Measurements from ENCODE around the gene ASH1L. TPM values are rescaled to one million over a fixed set of nuclear protein-coding genes. Genes with fewer than 3 reads are reported as not detected.
A peak's percentile ranks its signal among the peaks of the same experiment; 100 is the strongest.

The ASH1L gene
- total RNA-seq, 1 donor from 2014 or later: 90.6 TPM

DNA sequence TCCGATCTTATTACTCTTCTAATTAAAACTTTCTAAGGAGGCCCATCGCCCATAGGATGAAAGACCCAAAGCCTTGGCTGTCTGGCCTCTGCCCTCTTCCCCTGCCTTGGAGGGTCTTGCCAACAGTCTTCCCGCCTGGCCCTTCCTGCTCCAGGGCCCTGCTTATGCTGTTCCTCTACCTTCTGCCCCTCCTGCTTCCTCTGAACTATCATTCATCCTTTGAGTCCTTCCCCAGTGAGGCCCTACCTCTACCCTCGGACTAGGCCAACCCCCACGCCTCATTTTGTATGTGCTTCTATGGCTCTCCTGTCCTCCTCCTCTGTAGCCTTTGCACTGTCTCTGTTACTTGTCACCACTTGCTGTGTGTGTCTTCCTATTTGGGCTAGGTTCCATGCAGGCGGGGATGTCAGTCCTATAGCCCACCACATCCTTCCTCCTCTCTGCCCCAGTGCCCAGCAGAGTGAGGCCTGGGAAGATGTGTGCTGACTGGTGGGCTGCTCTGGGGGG, 236.5 kb downstream of the ASH1L start:
- intact Hi-C loops (cut with micrococcal nuclease): no loop called here
- ATAC-seq (ENCODE audit: low read depth) (no peak), DNase-seq (no peak)
- Mint-ChIP-seq H3K4me3 (peak overlapping the region; percentile 67), H3K27ac (peak overlapping the region; percentile 36), H3K27me3 (no peaks in the 10 kb centered on the region), H3K36me3 (ENCODE audit: low read depth) (peaks cover 16% of the 10 kb centered on the region), H3K9me3 (no peaks in the 10 kb centered on the region), H3K4me1 (peaks cover 18% of the 10 kb centered on the region)
- POLR2A ChIA-PET: no interaction called here
- CTCF ChIA-PET: interaction anchor here (3.0 kb wide), 1 partner anchor 75 kb away, joined by 9 read pairs; no protein-coding TSS in a partner anchor
- TF ChIP-seq, protein P1, sequence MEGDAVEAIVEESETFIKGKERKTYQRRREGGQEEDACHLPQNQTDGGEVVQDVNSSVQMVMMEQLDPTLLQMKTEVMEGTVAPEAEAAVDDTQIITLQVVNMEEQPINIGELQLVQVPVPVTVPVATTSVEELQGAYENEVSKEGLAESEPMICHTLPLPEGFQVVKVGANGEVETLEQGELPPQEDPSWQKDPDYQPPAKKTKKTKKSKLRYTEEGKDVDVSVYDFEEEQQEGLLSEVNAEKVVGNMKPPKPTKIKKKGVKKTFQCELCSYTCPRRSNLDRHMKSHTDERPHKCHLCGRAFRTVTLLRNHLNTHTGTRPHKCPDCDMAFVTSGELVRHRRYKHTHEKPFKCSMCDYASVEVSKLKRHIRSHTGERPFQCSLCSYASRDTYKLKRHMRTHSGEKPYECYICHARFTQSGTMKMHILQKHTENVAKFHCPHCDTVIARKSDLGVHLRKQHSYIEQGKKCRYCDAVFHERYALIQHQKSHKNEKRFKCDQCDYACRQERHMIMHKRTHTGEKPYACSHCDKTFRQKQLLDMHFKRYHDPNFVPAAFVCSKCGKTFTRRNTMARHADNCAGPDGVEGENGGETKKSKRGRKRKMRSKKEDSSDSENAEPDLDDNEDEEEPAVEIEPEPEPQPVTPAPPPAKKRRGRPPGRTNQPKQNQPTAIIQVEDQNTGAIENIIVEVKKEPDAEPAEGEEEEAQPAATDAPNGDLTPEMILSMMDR (IDR thresholded peaks at IDR 0.05): no peak

DNA sequence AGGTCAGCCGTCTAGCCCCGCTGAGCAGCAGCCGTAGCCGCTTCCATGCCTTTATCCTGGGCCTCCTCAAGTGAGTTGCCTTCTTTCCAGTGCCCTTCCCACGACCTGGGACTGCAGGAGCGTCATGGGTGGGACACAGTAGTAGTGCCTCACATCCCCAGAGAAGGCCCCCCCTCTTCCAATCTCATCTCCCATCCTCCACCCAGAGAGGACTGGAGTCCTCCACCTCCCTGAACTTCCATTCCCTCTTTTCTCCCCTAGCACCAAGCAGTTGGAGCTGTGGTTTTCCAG, 237.1 kb downstream of the ASH1L start:
- no peak for ATAC-seq (ENCODE audit: low read depth)
- TF ChIP-seq, protein P1 (IDR thresholded peaks at IDR 0.05): no peak
- H3K4me1 Mint-ChIP-seq: peaks cover 23% of the 10 kb centered on the region
- CTCF ChIA-PET: interaction anchor here (3.0 to 5.9 kb wide), 2 partner anchors 74 to 75 kb away, joined by 9 to 79 read pairs; no protein-coding TSS in a partner anchor
- peak overlapping the region; percentile 88 for H3K4me3 Mint-ChIP-seq
- intact Hi-C loops (cut with micrococcal nuclease): no loop called here
- no peak overlapping the region for H3K27ac Mint-ChIP-seq
- peaks cover 11% of the 10 kb centered on the region for H3K36me3 Mint-ChIP-seq (ENCODE audit: low read depth)
- DNase-seq: no peak
- POLR2A ChIA-PET: interaction anchor here (0.5 to 3.0 kb wide), 2 partner anchors 153 to 230 kb away, joined by 6 to 9 read pairs; partner anchors contain the start of gene KRTCAP2
- H3K27me3 Mint-ChIP-seq: no peaks in the 10 kb centered on the region
- H3K9me3 Mint-ChIP-seq: no peaks in the 10 kb centered on the region

DNA sequence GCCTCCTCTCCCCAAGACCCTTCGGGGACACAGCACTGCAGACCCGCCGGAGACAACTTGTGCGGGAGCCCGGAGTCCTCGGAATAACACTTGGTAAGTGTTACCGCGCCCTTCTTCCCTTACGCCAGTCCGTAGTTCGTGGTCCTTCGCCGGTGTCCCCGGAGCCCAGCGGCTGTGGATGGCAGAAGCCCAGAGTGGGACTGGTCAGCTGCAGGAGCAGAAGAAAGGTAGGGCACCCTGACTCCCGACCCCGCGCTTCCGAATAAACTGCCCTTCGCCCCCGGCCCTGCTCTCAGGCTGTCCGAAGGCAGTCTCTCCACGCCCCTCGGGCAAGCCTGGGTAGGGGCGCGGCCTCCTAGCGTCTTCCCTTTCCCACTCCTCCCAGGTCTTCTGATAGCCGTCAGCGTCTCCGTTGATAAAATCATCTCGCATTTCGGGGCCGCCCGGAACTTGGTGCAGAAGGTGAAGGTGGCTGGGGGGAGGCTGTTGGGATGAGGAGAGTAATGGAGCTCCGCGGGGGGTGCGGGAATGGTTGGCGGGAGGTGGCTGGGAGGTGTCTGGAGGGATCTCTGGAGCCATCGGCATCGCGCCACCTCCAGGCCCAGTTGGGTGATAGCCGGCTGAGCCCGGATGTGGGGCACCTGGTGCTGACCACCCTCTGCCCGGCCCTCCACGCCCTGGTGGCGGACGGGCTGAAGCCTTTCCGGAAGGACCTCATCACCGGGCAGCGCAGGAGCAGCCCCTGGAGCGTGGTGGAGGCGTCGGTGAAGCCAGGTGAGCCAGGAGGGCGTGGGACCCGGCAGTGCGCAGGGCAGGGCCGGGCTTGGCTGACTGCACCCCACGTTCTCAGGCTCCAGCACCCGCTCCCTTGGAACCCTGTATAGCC, 237.6 kb downstream of the ASH1L start:
- Mint-ChIP-seq H3K27me3 (no peaks in the 10 kb centered on the region), H3K9me3 (no peaks in the 10 kb centered on the region), H3K4me3 (peak overlapping the region; percentile 88), H3K36me3 (ENCODE audit: low read depth) (peaks cover 5% of the 10 kb centered on the region), H3K27ac (peak overlapping the region; percentile 78), H3K4me1 (peaks cover 29% of the 10 kb centered on the region)
- CTCF ChIA-PET: interaction anchor here (1.2 to 5.9 kb wide), 6 partner anchors 10 to 184 kb away, joined by 3 to 79 read pairs (median 10); partner anchors contain the start of gene CLK2
- DNase-seq (peak; percentile 52), ATAC-seq (ENCODE audit: low read depth) (no peak)
- POLR2A ChIA-PET: interaction anchor here (0.5 to 3.3 kb wide), 5 partner anchors 17 to 230 kb away, joined by 6 to 39 read pairs (median 9); partner anchors contain the start of genes CLK2, FDPS, KRTCAP2 and SCAMP3
- TF ChIP-seq, protein P1 (IDR thresholded peaks at IDR 0.05): no peak
- intact Hi-C loops (cut with micrococcal nuclease): loop anchor here (1.0 to 5.0 kb wide), 3 partner anchors 133 to 238 kb away; no protein-coding TSS in a partner anchor

DNA sequence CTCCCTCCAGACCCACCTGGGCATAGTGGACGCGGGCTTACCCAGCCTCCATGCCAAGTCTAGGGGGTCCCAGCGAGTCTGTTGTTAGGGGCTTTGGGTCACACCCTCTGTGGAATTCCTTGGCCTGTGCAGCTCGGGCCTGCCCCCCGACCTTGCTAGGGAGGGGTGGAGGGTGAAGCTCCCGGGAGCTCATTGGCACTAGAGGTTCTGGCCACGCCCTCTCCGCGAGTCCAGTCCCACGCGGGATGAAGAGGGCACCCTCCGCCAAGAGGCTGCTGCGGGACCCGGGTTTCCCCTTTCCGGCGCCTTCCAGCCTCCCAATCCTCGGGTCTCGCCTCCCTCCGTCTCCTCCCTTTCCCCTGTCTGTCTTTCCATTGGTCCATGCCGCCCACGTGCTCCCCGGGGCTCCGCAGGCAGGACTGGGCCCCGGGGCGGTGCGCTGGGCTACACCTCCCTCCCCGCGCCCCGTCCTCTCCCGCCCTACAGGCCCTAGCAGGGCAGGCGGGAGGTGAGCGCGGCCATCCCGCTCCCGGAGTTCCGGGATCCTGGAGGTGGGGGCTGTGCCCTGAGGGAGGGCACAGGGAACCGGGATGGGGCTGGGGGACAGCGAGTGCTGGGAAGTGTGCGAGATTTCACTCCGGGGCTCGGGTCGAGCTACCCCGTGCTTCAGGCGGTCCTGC, 238.4 kb downstream of the ASH1L start:
- Mint-ChIP-seq H3K9me3 (no peaks in the 10 kb centered on the region), H3K36me3 (ENCODE audit: low read depth) (peaks cover 7% of the 10 kb centered on the region), H3K4me3 (peak overlapping the region; percentile 88), H3K27ac (peak overlapping the region; percentile 78), H3K27me3 (no peaks in the 10 kb centered on the region), H3K4me1 (peaks cover 36% of the 10 kb centered on the region)
- peak; percentile 78 for ATAC-seq (ENCODE audit: low read depth)
- TF ChIP-seq, protein P1 (IDR thresholded peaks at IDR 0.05): no peak
- POLR2A ChIA-PET: interaction anchor here (0.6 to 3.3 kb wide), 17 partner anchors 11 to 535 kb away, joined by 3 to 39 read pairs (median 4); partner anchors contain the start of genes ASH1L, CLK2, FDPS and KRTCAP2
- DNase-seq: peak; percentile 81
- CTCF ChIA-PET: interaction anchor here (0.7 to 5.9 kb wide), 15 partner anchors 11 to 405 kb away, joined by 3 to 79 read pairs (median 4); partner anchors contain the start of genes CLK2, ENTREP3, FDPS and THBS3
- intact Hi-C loops (cut with micrococcal nuclease): loop anchor here (1.0 to 5.0 kb wide), 3 partner anchors 132 to 237 kb away; no protein-coding TSS in a partner anchor
